ENCODE results near the gene CDKN2D.
"Not testable (repeated sequence)": the region's sequence is repeated elsewhere in the genome, so short reads cannot be mapped to it uniquely, and the experiment has no call there.

Gene CDKN2D

DNA sequence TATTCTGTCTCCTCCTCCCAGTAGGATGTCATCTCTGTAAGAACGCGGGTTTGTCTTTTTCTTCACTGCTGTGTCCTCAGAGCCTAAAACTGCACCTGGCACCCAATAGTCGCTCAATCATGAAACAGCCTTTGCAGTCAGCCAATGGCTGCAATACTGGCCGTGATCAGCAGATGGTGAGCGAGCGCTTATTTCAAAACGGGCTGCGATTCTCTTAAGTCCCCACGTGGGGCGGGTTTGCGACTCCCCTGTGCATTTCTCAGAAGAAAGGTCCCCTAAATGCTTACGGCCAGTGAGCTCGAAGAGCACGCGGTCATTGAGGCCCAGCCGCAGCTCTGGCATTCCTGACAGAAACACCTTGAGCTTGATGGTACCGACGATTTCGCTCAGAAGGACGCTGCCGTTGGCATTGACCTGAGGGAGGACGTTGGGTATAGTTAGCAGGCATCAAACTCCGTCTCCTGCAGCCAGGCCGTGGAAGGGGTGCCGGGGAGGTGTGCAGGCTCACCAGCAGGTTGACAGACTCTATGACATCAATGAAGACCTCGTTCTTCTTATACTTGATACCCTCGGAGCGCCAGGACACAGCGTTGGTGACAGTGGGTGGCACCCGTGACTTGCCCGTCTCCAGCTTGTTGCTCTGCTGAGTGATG is 12.3 kb upstream of the CDKN2D start:
- DNase-seq, result peak in 1 of 2 experiments; percentile 62

DNA sequence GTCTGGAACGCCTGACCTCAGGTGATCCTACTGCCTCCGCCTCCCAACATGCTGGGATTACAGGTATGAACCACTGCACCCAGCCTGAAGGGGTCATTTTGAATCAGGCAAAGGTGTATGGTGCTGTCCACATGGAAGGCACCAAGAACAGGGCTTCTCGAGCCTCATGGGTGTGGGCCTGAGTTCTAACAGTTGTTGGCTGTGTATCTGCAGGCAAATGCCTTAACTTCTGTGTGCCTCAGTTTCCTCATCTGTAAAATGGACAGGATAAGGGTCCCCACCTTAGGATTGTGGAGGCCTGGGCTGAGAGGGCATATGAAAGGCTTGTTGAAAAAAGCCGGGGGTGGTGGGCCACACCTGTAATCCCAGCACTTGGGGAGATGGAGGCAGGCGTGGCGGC is 9.2 kb upstream of the CDKN2D start:
- DNase-seq, result no peak

DNA sequence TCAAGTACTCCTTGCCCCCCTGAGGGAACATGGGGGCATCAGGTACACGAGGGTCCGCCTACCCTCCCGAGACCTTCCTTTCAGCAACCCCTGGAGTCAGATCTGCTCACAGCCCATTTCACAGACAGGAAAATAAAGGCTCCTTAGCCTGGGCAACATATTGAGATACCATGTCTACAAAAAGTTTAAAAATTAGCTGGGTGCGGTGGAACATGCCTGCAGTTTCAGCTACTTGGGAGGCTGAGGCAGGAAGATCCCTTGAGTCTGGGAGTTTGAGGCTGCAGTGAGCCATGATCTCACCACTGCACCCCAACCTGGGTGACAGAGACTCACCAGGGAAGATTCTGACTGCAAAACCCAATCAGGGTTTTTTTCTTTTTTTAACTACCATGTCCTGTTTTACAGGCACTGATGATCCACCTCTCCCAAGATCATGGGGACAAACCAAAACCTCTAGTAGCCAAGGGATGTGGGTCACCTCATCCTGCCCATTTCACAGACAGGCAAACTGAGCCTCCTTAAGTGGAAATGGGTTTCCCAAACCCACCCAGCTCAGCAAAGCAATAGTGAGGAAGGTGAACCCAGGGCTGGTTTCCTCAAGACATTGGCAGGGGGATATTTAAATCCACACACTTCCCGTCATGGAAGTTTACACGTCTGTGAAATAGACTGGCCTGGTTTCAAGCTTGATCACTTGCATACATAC is 6.4 kb upstream of the CDKN2D start:
- DNase-seq, result no peak

DNA sequence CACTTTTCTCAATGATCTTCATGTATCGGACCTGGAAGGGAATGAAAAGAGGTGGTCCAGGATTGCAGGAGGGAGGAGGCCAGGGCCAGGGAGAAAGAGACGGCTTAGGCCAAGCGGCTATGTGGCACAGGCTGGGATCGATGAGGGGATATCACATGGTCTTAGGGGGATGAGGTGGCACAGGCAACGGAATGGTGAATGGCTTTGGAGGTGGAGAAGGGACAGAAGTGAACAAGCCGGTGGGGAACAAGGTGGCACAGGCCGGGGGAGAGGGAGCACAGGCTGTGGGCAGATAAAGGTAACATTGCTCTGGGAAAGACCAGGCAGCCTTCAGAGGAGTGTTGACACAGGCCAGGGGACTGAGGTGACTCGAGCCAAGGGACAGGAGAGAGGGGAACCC is 5.7 kb upstream of the CDKN2D start:
- DNase-seq, result no peak

DNA sequence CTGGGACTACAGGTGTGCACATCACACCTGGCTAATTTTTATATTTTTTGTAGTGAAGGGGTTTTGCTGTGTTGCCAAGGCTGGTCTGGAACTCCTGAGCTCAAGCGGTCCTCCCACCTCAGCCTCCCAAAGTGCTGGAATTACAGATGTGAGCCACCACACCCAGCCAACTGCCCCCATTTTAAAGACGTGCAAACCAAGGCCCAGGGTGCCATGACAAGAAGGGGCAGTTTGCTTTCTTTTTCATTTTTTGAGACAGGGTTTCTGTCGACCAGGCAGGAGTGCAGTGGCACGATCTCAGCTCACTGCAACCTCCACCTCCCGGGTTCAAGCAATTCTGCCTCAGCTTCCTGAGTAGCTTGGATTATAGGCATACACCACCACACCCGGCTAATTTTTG is 5.0 kb upstream of the CDKN2D start:
- DNase-seq, result not testable (repeated sequence)

DNA sequence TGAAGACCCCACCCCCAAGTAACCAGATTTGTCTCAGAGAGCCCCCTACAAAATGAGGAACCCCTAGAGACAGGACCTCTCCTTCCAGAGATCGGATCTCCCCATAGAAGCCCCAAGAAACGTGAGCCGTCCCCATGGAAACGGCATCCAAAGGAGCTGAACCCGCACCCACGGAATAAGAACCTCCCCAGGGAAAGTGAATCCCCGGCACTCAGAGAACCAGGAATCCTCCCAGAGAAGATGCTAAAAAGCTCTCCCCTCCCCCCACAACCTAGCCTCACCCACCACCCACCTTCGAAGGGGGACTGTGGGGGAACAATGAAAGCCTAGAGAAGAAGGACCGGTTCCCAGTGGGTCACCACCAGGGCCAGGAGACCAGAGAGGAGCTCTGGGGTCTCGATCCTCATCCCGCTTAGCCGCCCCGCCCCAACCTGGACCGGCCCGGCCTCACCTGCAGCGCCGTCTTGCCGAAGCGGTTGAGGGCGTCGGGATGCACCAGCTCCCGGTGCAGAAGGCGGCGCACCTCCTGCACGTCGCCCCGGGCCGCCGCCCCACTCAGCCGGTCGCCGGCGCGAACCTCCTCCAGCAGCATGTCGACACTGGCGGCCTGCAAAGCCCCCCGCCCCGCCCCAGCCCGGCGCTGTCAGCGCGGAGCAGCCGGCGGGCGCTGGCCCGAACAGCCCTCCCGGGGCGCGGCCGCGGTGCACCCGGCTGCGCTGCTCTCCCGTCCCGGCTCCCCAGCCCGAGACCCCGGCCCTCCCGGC is 535 bp downstream of the CDKN2D start:
- no peak for DNase-seq

DNA sequence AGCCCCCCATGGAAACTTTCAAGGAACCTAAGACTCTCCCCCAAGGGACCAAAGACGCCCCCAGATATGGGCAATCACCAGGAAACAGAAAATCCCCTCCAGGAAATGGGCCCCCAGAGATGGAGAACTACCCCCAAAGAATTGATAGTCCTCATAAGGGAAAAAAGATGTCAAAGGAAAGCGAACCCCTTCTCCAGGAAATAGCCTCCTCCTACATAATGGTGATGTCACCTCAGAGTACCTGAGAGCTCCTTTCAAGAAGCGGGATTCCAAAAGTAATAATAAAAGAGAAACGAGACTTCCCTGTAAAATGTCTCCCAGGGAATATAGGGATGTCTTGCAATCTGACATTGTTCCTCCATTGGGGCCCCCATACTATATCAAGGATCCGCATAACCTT is 1.1 kb downstream of the CDKN2D start:
- no peak for DNase-seq

DNA sequence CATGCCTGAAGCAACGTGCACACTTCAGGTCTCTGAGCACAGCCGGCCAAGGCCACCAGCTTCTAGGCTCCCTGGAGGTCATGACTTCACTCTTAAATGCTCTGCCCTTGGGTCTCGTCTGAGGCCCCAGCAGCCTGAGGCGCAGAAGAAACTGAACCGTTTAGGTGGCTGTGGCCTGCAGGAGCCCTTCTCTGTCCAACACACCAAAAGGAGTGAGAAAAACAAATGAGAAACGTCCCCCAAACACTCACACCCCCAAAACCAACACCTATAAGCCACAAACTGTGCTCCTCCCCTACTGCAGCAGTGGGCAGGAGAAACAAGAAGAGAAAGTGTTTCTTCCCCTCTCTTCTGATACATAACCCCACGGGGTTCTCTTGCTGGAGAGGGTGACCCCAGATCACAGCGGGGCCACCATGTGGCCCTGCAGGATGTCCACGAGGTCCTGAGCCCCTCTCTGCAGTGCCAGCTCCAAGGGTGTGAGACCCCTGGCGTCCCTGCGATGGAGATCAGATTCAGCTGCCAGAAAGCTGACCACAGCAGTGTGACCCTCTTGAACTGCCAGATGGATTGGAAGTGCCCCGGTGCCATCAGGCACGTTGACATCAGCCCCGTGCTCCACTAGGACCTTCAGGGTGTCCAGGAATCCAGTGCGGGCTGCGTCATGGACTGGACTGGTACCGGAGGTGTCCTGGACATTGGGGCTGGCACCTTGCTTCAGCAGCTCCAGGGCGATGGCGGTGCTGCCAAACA is 1.9 kb downstream of the CDKN2D start:
- no peak for DNase-seq

DNA sequence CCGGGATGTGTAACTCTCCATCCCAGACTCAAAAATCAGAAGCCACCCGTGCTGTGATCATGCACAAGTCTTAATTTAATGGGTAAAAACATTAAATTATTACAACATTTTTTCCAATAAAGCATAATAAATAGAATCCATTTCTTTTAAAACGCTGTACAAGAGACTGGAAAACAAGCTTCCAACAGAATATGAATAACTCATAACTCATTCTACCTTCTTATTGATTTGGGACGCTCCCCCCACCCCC is 2.4 kb downstream of the CDKN2D start:
- DNase-seq, result no peak

DNA sequence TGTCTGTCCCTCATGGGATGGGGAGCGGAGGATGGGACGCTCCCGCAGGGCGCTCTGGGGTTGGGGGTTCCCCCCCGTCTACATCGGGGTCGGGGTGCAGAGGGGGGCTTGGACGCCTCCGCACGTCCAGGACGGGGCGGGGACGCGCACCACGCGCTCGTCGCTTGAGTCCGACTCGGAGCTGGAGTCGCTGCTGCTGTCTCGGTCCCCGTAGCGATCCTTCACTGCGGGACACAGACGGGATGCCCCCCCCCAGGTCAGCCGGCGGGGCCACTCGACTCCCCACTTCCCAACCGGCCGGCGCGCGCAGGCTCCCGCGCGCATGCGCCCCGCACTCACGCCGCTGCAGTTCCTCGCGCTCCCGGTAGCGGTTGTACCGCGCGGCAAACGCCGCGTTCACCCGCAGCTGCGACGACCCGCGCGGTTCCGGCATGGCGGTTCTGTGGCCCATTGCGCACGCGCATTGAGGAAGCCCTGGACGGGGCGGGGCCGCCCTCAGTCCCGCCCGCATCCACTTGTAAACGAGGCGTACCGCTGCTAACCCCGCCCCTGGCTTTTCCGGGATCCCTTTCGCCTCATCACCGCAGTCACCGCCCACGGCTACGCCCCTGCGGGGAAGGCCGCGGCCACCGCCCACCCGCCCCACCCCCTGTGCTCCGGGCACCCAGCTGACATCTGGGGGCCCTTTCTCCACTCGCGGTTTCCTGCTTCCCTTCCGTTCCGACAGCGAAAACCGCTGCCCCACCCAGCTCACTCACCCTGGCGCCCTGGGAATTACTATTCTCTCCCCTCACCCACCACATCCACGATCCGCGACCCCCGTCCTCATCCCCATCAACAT is 3.0 kb downstream of the CDKN2D start, which contains the start of gene KRI1:
KRI1 (minus strand) TSS at position 444 of the 841 bp plus-strand sequence; CDS start at position 433, 11 bp downstream.
- DNase-seq, result peak in 1 of 2 experiments; percentile 60

DNA sequence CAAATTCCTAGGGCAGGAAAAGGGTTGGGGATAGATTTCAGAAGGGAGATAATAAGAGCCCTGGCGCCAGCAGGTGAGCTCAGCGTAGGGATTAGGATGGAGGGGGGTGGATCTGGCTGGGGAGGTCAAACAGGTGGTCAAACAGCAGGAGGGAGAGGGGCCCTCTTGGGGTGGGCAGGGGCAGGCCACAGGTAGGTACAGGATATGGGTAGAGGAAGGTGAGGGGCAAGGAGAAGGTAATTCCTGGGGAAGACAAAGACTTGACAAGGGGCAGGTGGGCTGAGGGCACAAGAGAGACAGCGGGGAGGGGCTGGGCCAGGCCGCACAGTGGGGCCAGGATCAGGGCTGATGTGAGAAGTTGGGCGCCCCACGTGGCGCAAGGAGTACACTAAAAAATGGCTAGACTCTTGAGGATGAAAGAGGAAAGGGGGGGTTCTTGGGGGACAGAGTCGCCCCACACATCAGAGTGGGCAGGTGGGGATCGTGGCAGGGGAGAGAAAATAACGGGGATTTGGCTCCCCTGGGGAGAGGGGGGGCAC is 3.7 kb downstream of the CDKN2D start:
- DNase-seq, result no peak

DNA sequence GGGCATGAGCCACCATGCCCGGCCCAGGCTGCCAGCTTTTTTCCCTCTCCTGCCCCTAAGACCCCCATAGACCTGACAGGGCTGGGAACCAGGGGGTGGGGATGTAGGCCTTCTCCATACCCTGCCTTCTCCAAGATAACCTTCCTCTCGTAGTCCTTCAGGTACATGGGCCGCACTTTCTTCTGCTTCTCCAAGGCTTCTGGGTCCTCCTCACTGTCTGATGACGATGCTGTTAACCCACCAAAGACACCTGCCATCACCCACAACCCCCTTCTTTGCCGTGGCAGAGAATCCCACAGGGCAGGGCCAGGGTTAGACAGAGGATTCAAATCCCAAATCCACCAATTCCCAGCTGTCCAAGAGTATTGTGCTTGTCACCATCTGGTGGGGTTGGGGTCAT is 6.2 kb downstream of the CDKN2D start:
- DNase-seq, result no peak

DNA sequence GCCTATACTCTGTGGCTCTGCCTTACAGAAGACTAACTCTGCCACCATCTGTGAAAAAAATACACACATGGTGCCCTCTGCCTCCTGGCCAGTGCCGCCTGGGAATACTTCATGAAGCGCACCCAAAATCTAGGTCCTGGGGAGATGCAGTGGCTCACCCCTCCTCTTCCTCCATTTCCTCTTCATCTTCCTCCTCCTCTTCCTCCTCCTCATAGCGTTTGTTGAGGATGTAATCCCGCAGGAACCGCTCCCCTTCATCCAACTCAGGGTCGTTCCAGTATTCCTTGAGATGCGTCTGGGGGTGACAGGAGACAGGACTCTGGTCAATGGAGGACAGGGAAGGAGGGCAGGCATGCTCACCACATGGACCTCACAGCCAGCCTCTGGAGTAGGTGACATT is 8.6 kb downstream of the CDKN2D start:
- no peak for DNase-seq

DNA sequence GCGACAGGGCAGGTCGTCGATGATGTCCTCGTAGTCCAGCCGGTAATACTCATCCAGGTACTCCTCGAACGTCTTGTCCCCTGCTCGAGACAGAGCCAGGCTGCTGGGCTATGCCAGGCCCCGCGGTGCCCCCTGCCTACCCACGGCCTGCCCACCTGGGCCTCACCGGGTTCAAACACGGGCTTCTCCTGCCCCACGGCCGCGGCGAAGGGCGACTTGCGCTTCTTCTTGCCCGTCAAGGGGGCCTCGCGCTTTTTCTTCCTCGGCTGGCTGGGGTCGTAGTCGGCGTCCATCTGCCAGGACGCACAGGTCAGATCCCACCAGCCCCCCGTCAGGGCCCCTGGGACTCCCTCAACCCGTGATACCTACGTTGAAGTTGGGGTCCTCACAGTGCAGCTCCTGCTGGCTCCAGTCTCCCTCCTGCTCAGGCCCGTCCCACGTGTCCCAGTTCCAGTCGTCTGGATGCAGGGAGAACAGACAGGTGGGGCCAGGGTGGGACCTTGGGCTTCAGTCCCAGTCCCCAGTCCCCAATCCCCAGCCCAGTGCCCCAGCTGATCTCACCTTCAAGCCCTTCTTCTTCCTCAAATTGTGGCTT is 11.1 kb downstream of the CDKN2D start:
- DNase-seq, result no peak

DNA sequence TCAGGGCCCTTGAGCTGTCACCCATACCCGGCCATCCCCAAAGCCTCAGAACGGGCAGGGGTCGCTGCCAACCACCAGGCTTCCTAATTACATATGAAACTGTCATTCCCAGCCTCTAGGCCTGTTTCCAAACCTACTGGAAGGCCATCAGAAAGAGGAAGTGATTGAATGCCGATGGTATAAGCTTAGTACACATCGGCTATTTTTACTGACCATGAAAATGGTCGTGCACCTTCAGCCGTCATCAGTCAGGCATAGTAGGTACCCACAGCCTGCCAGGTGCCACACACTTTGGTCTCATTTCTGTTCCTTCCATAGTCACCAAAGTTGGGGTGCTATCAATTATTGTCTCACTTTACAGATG is 13.2 kb downstream of the CDKN2D start:
- no peak for DNase-seq

DNA sequence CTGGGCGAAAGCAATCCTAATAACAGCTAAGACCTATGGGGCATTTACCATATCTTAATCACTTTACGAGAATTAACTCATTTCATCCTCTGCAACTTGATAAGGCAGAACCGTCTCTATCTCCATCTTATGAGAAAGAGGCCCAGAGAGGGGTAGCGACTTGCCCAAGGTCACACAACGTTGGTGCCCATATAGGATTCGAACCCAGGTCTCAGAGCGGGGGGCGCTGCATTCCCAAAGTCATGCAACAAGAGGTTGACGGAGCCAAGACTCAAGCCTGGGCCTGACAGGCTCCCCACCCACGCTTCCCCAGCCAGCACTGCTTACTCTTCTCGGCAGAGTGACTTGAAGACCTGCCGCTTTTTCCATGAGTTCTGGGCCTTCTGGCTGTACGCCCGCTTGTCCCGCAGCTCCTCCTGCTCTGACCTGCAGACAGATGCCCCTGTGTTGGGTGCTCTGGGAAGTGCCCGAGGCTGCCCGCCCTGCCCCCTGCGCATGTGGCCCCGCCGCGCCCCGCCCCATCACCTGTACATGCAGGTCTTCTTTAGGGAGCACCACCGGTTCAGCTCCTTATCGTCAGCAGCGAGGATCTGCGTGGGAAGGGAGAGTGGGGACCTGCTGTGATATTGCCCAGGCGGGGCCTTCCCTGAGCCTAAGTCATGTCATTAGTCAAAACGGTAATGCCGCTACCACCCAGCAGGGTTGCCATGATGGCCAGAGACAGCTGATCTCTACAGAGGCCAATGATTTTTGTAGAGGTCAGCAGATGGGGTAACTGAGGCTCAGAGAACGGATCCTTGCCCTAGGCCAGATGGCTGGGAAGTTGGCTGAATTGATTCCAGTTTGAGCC is 13.8 kb downstream of the CDKN2D start:
- DNase-seq, result no peak

DNA sequence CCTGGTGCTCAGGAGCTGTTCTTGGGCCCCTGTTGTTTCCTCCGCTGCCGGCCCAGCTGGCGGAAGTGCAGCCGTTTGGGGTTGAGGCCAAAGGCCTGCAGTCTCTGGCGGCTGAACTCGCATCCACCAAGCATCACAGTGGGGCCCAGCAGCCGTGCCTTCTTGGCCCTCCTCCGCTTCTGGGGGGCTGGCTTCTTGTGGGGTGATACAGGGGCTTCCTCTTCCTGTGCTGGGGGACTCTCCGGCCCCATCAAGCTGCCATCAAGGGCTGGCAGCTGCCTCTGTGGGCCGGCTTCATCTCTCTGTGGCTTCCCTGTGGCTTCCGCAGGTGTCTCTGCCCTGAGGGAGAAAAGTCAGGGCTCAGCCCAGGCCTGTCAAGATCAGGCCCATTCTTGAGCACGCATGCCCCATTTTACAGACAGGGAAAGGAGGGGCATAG is 14.8 kb downstream of the CDKN2D start:
- no peak for DNase-seq

DNA sequence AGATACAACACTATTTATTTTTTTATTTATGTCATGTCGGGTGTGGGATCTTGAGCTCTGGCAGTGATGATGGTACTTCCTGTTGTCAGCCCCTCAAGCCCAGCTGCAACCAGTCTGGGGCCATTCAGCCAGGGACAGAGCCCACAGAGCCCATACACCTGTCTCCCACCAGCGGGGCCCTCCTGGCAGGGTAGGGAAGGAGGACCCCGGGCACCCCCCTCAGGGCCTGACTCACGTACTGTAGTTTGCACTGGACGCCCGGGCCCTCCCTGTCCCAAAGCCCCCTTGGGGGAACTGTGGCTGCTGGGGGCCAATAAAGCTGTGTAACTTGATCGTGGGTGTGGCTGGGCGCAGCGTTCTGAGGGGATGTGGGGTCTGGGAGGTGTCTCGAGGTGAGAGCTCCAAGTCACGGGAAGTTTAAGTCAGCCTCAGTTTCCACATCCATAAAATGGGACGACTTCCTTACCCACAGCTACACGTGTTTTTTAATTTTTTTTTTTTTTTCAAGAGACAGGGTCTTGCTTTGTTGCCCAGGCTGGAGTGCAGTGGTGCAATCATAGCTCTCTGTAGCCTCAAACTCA is 15.6 kb downstream of the CDKN2D start:
- no peak for DNase-seq

DNA sequence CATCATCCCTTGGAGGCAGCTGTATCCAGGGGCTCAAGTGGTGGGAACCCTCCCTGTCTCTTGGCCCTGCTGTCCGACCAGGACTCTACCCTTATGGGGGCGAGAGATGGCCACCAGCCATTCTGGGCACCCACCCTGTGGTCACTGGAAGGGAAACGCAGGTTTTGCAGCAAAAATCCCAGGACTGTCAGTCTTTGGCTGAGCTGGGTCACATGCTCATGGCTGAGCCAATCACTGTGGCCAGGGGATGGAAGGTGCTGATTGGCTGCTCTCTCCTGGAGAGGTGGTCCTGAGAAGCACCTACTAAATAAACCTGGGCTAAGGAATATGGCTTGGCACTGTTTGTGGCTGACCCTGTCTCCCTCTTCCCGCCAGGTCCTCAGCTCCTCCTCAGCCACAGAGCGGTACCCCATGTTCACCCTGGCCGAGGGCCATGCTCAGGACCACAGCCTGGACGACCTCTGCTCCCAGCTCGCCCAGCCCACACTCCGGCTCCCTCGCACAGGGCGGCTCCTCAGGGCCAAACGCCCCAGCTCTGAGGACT is 16.2 kb downstream of the CDKN2D start:
- DNase-seq, result no peak

DNA sequence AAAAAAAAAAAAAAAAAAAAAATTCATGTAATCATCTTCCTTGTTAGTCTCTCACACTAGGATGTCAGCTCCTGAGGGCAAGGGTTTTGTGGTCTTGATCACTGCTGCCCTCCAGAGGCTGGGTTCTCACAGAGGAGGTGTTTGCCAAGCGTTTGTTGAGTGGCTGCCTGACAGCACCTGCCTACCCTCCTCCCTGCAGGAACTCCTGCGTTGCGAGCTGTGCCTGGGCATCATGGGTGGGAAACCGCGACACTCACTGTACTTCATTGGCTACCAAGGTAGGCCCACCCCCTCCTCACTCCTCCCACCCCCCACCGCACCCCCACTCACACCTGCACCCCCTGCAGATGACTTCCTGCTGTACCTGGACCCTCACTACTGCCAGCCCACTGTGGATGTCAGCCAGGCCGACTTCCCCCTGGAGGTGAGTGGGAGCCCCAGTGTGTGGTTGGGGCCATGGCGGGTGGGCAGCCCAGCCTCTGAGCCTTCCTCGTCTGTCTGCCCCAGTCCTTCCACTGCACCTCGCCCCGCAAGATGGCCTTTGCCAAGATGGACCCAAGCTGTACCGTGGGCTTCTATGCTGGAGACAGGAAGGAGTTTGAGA is 17.0 kb downstream of the CDKN2D start:
- DNase-seq, result no peak

Data from cerebellar nuclear complex (tissue), 1 donor.